Measurements from ENCODE around the gene ZC3H18. TPM values are rescaled to one million over a fixed set of nuclear protein-coding genes. Genes with fewer than 3 reads are reported as not detected.

Gene ZC3H18
- polyA plus RNA-seq, 4 donors: 32.6 to 42.2 (median 34.8) TPM

DNA sequence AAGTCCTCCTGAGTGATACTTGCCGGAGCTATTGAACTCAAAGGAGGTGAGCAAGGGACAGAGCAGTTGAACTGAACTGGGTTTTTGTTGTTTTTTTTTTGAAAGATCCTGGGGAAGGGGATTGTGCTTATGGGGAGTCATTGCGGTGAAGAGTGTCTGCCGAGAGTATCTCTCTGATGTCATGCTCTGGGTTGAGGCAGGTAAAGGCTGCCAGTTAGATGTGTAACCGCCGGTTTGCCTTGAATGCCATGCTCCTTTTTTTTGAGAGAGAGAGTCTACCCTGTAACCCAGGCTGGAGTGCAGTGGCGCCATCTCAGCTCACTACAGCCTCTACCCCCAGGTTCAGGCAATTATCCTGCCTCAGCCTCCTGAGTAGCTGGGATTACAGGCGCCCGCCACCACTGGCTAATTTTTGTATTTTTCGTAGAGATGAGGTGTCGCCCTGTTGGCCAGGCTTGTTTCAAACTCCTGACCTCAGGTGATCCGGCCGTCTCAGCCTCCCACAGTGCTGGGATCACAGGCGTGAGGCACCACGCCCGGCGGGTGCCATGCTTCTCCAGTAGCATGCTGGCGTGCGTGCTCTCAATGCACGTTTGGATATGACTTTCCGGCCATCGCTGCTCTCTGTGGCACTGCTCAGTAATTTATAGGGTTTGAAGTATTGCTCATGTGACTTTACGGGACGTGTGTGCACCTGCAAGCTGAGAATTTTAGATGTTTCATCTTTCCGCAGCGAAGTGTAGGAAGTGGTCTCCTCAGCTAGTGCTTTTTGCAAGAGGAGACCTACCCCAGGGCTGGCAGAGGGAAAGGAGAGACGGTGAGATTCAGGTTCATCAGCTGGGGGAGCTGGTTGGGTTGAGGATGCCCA is 8.5 kb downstream of the ZC3H18 start:
- no peak for DNase-seq (ENCODE audit: low read depth in 4 of 4, low spot score in 3 of 4)

- DNase-seq (ENCODE audit: low read depth in 4 of 4, low spot score in 3 of 4): no peak
Observed at GRCh38 chr16:88580371-88580770, 10.2 kb downstream of the ZC3H18 start.

- no peak for DNase-seq (ENCODE audit: low read depth in 4 of 4, low spot score in 3 of 4)
Observed at GRCh38 chr16:88581033-88581432, 10.8 kb downstream of the ZC3H18 start.

- DNase-seq (ENCODE audit: low read depth in 4 of 4, low spot score in 3 of 4): no peak
Observed at GRCh38 chr16:88582912-88583575, 12.8 kb downstream of the ZC3H18 start.

DNA sequence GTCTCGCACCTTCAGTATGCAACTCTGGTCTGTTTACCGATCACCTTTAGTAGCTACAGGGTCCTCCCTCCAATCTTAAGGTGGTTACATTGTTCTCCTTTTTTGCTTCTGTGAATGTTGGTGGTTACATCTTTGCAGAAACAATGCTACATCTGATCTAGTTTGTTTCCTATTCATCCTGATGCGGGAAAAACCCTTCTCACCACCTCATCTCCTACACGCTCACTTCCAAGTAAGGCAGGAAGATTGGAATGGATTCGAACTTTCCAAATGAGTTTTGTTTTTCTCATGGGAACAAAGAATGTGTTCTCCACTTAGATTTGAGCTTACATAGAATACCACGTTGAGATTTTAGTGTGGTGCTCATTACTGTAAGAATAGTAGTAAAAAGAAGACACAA is 14.5 kb downstream of the ZC3H18 start:
- DNase-seq (ENCODE audit: low read depth in 4 of 4, low spot score in 3 of 4): no peak

DNA sequence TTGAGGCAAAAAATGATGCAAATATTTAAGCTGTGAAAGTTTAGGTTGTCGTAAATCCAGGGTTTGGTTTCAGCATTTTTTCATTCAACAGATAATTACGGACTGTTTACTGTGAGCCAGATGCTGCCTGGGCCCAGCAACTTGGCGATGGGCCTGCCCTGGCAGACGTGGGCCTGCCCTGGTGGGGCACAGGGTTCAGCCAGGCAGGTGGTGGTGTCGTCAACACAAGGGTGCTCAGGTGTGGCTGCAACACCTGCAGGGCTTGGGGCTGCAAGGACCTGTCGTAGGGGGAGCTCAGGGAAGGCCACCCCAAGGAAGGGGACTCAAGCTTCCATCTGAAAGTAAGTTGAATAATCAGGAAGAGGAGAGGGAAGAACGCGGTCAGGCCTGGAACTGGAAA is 15.1 kb downstream of the ZC3H18 start:
- DNase-seq (ENCODE audit: low read depth in 4 of 4, low spot score in 3 of 4): no peak

DNA sequence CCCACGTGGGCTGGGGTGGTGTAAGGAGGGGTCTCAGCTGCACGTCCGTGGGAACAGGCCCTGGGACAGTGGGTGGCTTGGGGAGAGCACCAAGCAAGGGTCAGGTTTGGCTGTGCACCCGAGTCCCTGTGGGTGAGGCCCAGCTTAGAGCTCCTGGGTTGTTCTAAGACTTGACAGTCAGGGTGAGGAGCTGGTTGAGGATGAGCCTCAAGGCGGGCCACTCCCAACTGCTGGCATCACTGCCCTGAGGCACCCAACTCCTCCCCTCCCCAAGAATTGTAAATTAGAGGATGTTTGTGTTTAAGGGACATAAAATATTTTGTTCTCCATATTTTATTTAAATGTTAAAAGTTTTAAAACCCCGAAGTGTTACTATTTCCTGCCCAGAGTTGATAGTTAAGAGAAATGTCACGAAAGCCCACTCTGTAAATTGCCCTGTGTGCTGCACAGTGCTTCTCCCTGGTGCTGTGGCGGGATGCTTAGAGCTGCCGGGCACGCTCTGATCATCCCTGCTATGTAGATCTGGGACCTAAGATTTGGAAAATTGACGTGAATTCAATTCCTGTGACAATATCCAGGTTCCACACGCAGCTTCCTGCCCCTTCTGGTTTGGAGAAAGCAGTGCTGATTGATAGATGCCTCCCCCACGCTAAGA is 15.9 kb downstream of the ZC3H18 start:
- no peak for DNase-seq (ENCODE audit: low read depth in 4 of 4, low spot score in 3 of 4)

GRCh38 chr16:88588148-88588547 is 17.9 kb downstream of the ZC3H18 start:
- no peak for DNase-seq (ENCODE audit: low read depth in 4 of 4, low spot score in 3 of 4)

GRCh38 chr16:88588754-88589153 is 18.6 kb downstream of the ZC3H18 start:
- no peak for DNase-seq (ENCODE audit: low read depth in 4 of 4, low spot score in 3 of 4)

- DNase-seq (ENCODE audit: low read depth in 4 of 4, low spot score in 3 of 4): no peak
Observed at GRCh38 chr16:88589441-88589840, 19.2 kb downstream of the ZC3H18 start.

DNA sequence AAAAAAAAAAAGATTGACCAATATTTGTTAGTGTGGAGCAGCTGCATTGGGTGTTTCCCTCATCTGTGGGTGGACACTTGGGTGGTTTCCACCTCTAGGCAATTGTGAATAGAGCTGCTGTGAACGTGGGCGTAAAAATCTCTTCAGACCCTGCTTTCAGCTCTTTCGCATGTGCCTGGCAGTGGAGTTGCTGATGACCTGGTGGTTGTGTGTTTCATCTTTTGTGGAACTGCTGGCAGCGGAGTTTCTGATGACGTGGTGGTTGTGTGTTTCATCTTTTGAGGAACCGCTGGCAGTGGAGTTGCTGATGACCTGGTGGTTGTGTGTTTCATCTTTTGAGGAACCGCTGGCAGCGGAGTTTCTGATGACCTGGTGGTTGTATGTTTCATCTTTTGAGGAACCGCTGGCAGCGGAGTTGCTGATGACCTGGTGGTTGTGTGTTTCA is 21.4 kb downstream of the ZC3H18 start:
- no peak for DNase-seq (ENCODE audit: low read depth in 4 of 4, low spot score in 3 of 4)

GRCh38 chr16:88593061-88593460 is 22.9 kb downstream of the ZC3H18 start:
- no peak for DNase-seq (ENCODE audit: low read depth in 4 of 4, low spot score in 3 of 4)

- DNase-seq (ENCODE audit: low read depth in 4 of 4, low spot score in 3 of 4): no peak
Observed at GRCh38 chr16:88593489-88593888, 23.3 kb downstream of the ZC3H18 start.

- no peak for DNase-seq (ENCODE audit: low read depth in 4 of 4, low spot score in 3 of 4)
Observed at GRCh38 chr16:88593910-88594309, 23.7 kb downstream of the ZC3H18 start.

GRCh38 chr16:88595101-88595500 is 24.9 kb downstream of the ZC3H18 start:
- no peak for DNase-seq (ENCODE audit: low read depth in 4 of 4, low spot score in 3 of 4)

DNA sequence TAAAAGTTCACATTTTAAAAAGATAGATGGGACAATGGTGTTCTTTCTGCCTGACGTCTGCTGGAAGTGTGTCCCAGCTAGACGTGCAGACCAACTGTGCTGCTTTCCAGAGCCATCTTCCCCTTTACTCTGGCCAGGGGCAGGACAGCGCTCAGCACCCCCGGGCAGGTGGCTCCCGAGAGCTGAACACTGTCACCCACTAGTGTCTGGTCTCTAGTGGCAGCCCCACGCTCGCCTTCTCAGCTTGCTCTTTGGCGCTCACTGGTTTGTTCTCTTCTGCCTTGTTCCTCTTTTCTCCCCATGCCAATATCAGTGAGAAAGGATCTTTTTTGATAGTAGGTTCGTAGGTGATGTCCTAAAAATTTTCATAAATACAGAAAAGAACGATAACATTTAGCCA is 25.7 kb downstream of the ZC3H18 start:
- DNase-seq (ENCODE audit: low read depth in 4 of 4, low spot score in 3 of 4): no peak

- no peak for DNase-seq (ENCODE audit: low read depth in 4 of 4, low spot score in 3 of 4)
Observed at GRCh38 chr16:88596483-88596882, 26.3 kb downstream of the ZC3H18 start.

DNA sequence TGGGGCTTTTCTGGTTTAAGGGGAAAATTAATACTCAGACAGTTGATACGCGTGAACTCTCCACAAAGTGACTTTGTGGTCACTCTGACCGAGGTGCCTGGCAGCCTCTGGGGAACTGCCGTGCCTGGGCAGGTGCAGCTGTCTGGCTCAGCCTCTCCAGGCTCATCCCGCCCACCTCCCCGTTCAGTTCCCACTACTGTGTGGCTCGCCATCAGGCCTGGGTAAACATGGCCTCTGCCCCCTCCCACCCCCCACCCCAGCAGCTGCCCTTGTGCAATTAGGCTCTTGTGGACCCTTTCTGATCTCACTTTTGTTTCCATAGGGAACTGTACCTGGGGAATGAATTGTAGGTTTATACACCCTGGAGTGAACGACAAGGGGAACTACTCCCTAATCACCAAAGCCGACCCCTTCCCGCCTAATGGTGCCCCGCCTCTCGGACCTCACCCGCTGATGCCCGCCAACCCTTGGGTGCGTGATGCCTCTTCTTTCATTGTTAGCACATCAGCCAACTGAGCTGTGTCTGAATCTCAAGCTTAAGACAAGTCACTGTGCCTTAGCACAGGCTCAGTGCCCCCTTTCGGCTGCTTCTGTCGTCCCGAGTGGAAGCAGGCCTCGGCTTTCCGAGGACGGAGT is 27.8 kb downstream of the ZC3H18 start:
- no peak for DNase-seq (ENCODE audit: low read depth in 4 of 4, low spot score in 3 of 4)

DNA sequence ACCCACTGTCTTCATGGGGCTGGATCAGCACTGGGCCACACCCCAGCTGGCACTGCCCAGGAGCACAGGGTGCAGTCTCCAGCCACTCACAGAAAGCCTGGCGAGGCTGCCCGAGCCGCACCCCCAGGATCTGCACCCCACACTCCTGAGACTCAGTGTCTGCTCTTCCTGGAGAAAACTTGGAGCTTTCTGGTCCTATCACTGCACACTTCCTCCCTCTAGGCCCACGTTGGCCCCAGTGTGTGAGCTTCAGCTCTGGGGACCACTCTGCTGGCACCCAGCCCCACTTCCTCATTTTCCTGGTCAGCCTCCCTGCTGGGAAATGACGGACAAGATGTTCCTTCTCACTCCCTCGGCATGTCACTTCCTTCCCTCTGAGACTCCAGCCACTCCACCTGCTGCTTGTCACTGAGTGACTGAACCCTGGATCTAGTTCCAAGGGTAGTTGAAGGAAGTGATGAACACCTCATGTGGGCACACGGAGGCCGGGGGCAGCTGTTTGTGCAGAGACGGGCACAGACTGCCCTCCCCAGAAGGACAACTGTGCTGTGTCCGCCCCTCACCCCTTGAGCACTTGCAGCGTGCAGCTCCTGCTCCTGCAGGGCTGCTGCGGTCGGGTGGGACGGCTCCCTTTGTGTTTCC is 29.0 kb downstream of the ZC3H18 start:
- DNase-seq (ENCODE audit: low read depth in 4 of 4, low spot score in 3 of 4): no peak

GRCh38 chr16:88599825-88600538 is 29.8 kb downstream of the ZC3H18 start:
- DNase-seq (ENCODE audit: low read depth in 4 of 4, low spot score in 3 of 4): no peak

All from right renal pelvis (tissue), 4 donors.